GM18519 (cell line): Measurements from ENCODE around the gene MCF2L.

Source experiments
- ATAC-seq: cut with Tn5 transposase; IDR thresholded peaks from one replicate; pipeline ENCODE4 v1.9.1; 2021; ENCODE audit warnings: mild to moderate bottlenecking, moderate library complexity; ENCODE audit not compliant: unreplicated experiment, low FRiP score

The MCF2L gene

GRCh38 chr13:112977091-112977490 is 8.1 kb downstream of the MCF2L start:
- no peak for ATAC-seq

- ATAC-seq: no peak
Measured at GRCh38 chr13:112977525-112977924, 8.5 kb downstream of the MCF2L start.

DNA sequence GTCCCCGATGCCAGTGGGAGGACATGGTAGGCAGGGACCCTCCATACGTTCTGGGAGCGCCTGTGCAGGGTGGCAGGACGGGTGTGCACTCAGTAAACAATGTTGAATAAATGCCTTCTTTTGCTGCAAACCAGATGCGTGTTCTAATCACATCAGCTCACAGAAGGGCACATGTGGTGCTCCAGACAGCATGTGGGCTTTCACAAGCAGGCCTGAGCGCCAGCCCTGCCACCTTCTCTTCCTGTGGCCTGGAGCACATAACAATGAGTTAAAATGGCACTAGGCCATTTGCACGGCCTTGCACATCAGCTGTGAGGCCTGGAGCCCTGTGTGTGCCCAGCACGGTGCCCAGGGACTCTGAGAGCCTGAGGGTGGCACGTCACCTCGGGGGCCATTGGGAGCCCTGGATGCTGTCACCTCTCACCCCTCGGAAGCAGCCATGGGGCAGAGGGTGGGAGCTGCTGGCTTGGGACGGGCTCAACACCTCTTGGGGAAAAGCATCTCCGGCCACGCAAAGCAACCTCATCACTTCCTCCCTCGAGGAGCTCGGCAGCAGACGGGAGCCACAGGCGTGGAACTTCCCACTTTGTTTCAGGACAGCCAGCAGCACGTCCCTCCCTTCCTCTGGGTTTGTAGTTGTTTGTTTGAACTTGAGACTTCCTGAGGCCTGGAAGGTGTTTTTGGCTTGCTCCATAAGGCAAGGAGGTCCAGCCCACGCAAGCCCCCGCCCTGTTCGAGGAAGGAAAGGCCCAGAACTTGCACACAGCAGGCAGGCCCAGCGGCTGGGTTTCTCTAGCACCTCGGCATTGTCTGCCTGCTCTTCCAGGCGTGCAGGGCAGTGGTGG is 9.8 kb downstream of the MCF2L start:
- ATAC-seq: no peak

GRCh38 chr13:112979406-112979902 is 10.4 kb downstream of the MCF2L start:
- no peak for ATAC-seq

DNA sequence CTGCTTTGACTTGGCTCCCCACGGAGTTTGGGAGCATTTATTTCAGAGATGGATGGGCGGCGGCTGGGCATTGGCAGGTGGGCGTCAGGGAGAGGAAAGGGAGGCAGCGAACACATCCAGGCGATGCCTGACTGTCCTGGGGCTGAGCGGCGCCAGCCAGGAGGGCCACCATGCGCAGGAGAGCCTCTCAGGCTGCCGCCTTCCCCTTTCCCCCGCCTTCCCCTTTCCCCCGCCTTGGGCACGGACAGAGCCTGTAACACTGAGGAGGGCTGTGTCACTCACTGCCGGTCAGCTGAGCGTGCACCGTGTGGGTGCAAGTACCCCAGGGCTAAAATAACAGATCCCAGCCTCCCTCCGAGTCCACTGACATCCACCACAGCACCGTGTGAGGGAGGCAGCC is 11.4 kb downstream of the MCF2L start:
- no peak for ATAC-seq

DNA sequence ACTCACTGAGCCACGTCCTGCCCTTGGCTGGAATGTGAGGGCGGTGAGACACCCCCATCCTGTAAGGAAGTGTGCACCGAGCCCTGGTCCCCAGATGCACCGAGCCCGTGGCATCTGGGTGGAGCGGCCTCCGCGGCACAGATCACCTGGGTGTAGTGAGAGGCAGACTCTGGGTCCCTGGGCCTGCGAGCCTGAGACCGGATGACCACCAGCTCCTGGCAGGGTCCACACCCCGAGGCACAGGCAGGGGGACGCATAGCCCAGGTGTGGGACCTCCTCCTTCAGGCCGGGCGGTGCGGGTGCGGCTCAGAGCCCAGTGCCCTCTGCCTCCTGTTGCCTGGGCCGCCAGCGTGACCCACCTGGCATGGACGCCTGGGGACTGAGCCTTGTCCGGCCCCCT is 12.4 kb downstream of the MCF2L start:
- no peak for ATAC-seq

GRCh38 chr13:112982281-112983041 is 13.4 kb downstream of the MCF2L start:
- no peak for ATAC-seq

DNA sequence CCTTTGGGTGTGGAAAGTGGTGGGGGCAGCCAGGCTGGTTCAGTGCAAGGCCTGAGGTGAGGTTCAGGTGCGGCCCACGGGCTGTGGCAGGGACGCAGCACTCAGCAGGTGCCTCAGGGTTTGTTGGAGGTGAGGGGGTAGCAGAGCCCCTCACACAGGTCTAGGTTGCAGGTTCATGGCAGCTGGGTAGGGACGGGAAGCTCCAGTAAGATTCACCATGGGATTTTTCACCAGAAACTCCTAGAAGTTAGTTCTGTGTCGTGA is 14.0 kb downstream of the MCF2L start:
- no peak for ATAC-seq

DNA sequence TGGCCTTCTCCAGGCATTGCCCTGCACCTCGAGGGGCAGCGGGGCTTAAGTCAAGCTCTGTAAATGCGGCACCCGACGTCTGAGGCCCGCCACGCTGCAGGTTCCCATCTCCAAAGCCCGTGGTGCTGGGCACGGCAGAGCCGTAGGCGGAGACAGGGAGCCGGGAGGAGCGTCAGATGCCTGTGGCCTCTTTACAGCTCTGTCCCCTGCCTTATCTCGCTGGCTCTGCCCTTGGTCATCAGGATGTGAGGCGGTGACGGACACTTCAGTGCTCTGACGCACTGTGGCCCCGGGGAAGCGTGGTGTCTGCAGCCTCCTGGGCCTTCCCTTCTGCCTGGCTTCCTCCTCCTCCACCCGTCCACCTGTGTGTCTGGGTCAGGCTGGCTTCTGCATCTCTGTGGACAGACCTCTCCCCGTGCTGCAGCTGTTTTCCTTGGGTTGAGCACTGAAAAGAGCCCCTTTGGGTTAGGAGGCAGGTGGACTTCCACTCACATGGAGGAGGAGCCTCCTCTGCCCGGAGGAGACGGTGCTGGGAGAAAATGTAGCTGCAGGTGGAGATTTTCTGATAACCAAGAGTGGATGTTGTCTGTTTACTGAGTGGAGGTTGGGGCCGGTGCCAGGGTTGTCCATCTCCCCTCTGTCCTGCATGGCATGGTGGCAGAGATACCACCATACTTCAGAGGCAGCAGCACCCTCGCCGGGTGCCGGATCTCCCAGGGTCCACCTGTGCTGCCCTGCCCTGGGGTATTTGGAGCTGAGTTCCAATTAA is 14.6 kb downstream of the MCF2L start:
- ATAC-seq: no peak

GRCh38 chr13:112984501-112984900 is 15.5 kb downstream of the MCF2L start:
- ATAC-seq: no peak

GRCh38 chr13:112984954-112985802 is 16.2 kb downstream of the MCF2L start:
- no peak for ATAC-seq

DNA sequence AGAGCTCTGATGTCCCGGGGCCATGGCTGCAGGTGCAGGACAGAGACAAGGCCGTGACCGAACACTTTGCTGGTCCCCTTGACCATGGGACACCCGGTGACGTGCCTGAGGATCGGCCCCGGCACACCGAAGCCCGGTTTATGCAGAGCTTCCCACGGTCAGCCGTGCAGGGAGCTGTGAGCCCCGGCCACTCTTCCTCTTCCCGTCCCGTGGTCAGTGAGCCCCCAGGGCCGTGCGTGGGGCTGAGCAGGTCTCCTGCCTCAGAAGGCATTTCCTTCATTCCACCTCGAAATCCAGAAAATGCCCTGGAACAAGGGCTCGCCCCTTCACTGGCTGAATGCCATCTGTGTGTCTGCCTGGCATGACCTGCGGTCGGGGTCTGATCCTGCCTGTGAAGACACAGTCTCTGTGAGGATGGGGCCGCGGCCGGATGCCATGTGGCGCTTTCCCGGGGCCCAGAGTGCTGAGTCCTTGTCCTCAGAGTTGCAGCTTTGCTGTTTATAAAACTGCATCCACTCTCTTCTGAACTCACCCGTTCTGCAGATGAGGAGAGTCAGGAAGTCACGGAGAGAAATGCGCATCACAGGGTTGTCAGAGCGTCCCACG is 16.9 kb downstream of the MCF2L start:
- no peak for ATAC-seq

- ATAC-seq: no peak
Measured at GRCh38 chr13:112986470-112986869, 17.5 kb downstream of the MCF2L start.

DNA sequence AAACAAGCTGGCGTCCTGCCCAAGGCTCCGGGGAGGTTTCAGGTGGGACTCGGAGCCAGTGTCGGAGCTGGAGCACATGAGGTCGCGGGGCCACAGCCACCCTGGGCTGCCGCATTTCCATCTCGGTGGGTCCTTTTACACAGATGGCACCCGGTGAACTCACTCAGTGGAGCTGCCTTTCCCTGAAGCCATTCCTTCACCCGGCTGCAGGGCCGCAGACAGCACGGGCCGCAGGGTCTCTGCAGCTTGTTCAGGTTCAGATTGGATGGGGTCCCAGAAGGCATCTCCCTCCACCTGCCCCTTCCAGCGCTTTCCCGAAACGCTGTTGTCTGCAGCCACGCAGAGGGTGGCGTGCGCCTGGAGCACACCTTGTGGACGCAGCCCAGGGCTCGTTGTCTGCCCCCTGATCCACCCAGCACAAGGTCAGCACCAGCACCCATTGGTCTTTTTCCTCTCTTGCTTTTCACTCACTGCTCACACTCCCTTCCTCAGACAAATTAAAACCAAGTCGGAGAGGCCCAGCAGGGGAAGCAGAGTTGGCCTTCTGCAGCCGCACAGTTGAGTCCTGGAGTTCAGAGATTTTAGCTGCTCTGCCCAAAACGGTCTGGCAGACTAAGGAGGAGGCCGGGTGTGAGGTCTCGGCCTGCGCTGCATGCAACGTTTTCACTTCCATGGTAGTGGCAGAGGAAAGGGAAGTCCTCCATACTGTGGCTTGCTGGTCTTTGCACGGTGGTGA is 18.1 kb downstream of the MCF2L start:
- no peak for ATAC-seq

DNA sequence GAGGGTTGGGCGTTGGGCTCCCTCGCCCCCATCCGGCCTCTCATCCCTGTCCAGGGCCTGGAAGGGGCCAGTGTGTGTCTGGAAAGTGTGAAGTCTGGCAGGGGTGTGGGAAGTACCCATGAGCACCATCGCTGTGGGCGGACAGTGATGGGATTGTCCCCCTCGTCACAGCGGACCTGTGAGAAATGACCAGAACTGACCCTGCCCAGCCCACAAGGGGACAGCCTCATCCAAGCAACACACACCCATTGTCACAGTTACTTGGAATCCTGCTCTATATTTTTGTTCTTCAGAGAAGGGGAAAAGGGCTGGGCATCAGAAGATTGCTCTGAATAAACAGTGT is 18.6 kb downstream of the MCF2L start:
- ATAC-seq: no peak

DNA sequence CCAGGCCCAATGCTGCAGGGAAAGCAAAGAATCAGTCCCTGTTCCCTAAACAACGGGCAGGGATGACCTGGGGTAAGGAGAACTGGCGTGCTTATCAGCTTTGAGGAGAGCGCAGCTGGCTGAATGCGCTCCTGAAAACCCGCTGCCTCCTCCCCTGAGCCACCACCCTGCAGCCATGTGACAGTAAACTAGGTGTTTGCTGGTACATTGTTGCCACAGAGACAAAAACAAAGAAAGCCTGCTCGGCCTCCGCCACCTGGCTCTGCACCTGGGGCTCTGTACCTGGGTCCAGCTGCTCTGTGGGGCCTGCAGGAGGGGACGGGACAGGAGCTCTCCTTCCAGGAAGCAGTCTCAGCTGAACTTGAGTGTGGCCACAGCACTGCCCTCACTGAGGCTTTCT is 21.8 kb downstream of the MCF2L start:
- ATAC-seq: no peak

- ATAC-seq: no peak
Measured at GRCh38 chr13:112991609-112992008, 22.6 kb downstream of the MCF2L start.

- ATAC-seq: no peak
Measured at GRCh38 chr13:112992931-112993680, 24.1 kb downstream of the MCF2L start.
